ENCODE results near the gene BCORL1. TPM values are rescaled to one million over a fixed set of nuclear protein-coding genes. Genes with fewer than 3 reads are reported as not detected.

Gene BCORL1
- total RNA-seq, 3 donors from 2014 or later (not counting 1 experiment from before 2014, with no cell fraction given) = 6.5 to 10.5 (median 9.9) TPM

GRCh38 chrX:129984111-129984958 lies 1.9 kb downstream of the BCORL1 start:
- Histone ChIP-seq H3K4me1 (ENCODE audit: control insufficient read depth, insufficient read depth, low read length) (peaks cover 26% of the 10 kb centered on the region), H3K4me3 (ENCODE audit: low read length) (peak overlapping the region; percentile 49), H3K36me3 (ENCODE audit: control insufficient read depth, insufficient read depth, low read length) (no peaks in the 10 kb centered on the region), H3K27me3 (ENCODE audit: control insufficient read depth, insufficient read depth, low read length) (no peaks in the 10 kb centered on the region), H3K9me3 (ENCODE audit: control insufficient read depth, insufficient read depth, low read length) (no peaks in the 10 kb centered on the region), H3K27ac (ENCODE audit: low read length) (no peak overlapping the region)
- TF ChIP-seq CTCF (IDR thresholded peaks at IDR 0.05) = no peak
- DNase-seq (peak; percentile 19 to 57), ATAC-seq (peak in 2 of 3 donors; percentile 2 to 6)
- Mint-ChIP-seq H3K36me3 (no peaks in the 10 kb centered on the region), H3K4me3 (peak overlapping the region; percentile 90), H3K27me3 (ENCODE audit: low read depth in 2 of 2) (no peaks in the 10 kb centered on the region), H3K9me3 (no peaks in the 10 kb centered on the region), H3K27ac (peak overlapping the region; percentile 3 to 56), H3K4me1 (peaks cover 7 to 20% of the 10 kb centered on the region in 2 donors)
- intact Hi-C loops (cut with micrococcal nuclease) = loop anchor here (1.0 to 5.0 kb wide), 2 partner anchors 40 to 52 kb away; no protein-coding TSS in a partner anchor
- 4% methylated on average over 34 of the region's 81 CpGs for WGBS (ENCODE audit: insufficient coverage)

GRCh38 chrX:129987871-129988270 lies 5.4 kb downstream of the BCORL1 start:
- Histone ChIP-seq H3K9me3 (ENCODE audit: control insufficient read depth, insufficient read depth, low read length) (no peaks in the 10 kb centered on the region), H3K27me3 (ENCODE audit: control insufficient read depth, insufficient read depth, low read length) (no peaks in the 10 kb centered on the region), H3K4me1 (ENCODE audit: control insufficient read depth, insufficient read depth, low read length) (peaks cover 9% of the 10 kb centered on the region), H3K27ac (ENCODE audit: low read length) (no peak overlapping the region), H3K36me3 (ENCODE audit: control insufficient read depth, insufficient read depth, low read length) (no peaks in the 10 kb centered on the region), H3K4me3 (ENCODE audit: low read length) (no peak overlapping the region)
- Mint-ChIP-seq H3K36me3 (no peaks in the 10 kb centered on the region), H3K9me3 (no peaks in the 10 kb centered on the region), H3K27ac (no peak overlapping the region), H3K27me3 (ENCODE audit: low read depth in 2 of 2) (no peaks in the 10 kb centered on the region), H3K4me1 (peaks cover 7 to 12% of the 10 kb centered on the region in 2 donors), H3K4me3 (no peak overlapping the region)
- WGBS (ENCODE audit: insufficient coverage) = 74% methylated on average over 2 of the region's 3 CpGs
- ATAC-seq = no peak
- intact Hi-C loops (cut with micrococcal nuclease) = no loop called here
- TF ChIP-seq CTCF (IDR thresholded peaks at IDR 0.05) = no peak
- DNase-seq = no peak

GRCh38 chrX:129992181-129992580 lies 9.7 kb downstream of the BCORL1 start:
- no peak for TF ChIP-seq CTCF (IDR thresholded peaks at IDR 0.05)
- no peaks in the 10 kb centered on the region for H3K36me3 ChIP-seq (ENCODE audit: control insufficient read depth, insufficient read depth, low read length)
- H3K36me3 Mint-ChIP-seq = no peaks in the 10 kb centered on the region
- H3K9me3 ChIP-seq (ENCODE audit: control insufficient read depth, insufficient read depth, low read length) = no peaks in the 10 kb centered on the region
- no peaks in the 10 kb centered on the region for H3K4me1 ChIP-seq (ENCODE audit: control insufficient read depth, insufficient read depth, low read length)
- ATAC-seq (no peak), DNase-seq (no peak)
- no CpG with 5 or more reads among the region's 5 CpGs for WGBS (ENCODE audit: insufficient coverage)
- no peak overlapping the region for H3K27ac ChIP-seq (ENCODE audit: low read length)
- intact Hi-C loops (cut with micrococcal nuclease) = no loop called here
- H3K4me3 ChIP-seq (ENCODE audit: low read length) = no peak overlapping the region
- H3K27ac Mint-ChIP-seq = no peak overlapping the region
- no peaks in the 10 kb centered on the region for H3K4me1 Mint-ChIP-seq
- no peaks in the 10 kb centered on the region for H3K9me3 Mint-ChIP-seq
- no peaks in the 10 kb centered on the region for H3K27me3 Mint-ChIP-seq (ENCODE audit: low read depth in 2 of 2)
- H3K27me3 ChIP-seq (ENCODE audit: control insufficient read depth, insufficient read depth, low read length) = no peaks in the 10 kb centered on the region
- no peak overlapping the region for H3K4me3 Mint-ChIP-seq
